Activated naive CD4-positive, alpha-beta T cell treated with anti-CD3 and anti-CD28 coated beads for 36 hours (primary cell): ENCODE measurements around the gene RNF32. TPM values are rescaled to one million over a fixed set of nuclear protein-coding genes. Genes with fewer than 3 reads are reported as not detected.
"Not testable (repeated sequence)": the region's sequence is repeated elsewhere in the genome, so short reads cannot be mapped to it uniquely, and the experiment has no call there.

Experiments
- CTCF ChIA-PET: fragments of 350-600 bp; sonication (Branson Sonifier 250); formaldehyde crosslinking; loops from one replicate; lab custom pipeline; 2021; ENCODE audit warnings: antibody characterized with exemption; lab: Charles Lee
- DNase-seq: peaks from one replicate; pipeline ENCODE4 v3.0.0-alpha.2; 2020
- H3K27ac Mint-ChIP-seq: one replicate; pipeline ENCODE4 v1.8.0; 2021; ENCODE audit warnings: mild to moderate bottlenecking, mixed read lengths
- H3K27me3 Mint-ChIP-seq: one replicate; pipeline ENCODE4 v1.8.0; 2021; ENCODE audit warnings: low read depth, mixed read lengths
- H3K36me3 Mint-ChIP-seq: one replicate; pipeline ENCODE4 v1.8.0; 2021; ENCODE audit warnings: low read depth, mixed read lengths
- H3K4me1 Mint-ChIP-seq: one replicate; pipeline ENCODE4 v1.8.0; 2021; ENCODE audit warnings: low read depth, mixed read lengths
- H3K4me3 Mint-ChIP-seq: one replicate; pipeline ENCODE4 v1.8.0; 2021; ENCODE audit warnings: mild to moderate bottlenecking, moderate library complexity, mixed read lengths
- H3K9me3 Mint-ChIP-seq: one replicate; pipeline ENCODE4 v1.8.0; 2021; ENCODE audit warnings: mixed read lengths
- intact Hi-C: fragments of 100-400 bp; cut with micrococcal nuclease; formaldehyde crosslinking; loops from one replicate; pipeline ENCODE4 v1.15.1; 2023
- total RNA-seq, 2 experiments: library from RNA; stranded (reverse); gene quantifications; one replicate each; pipeline ENCODE4 v1.2.3, GENCODE V29; 2021

RNF32 gene
- total RNA-seq, 2 experiments from 2014 or later, result 0.31 to 0.64 TPM

DNA sequence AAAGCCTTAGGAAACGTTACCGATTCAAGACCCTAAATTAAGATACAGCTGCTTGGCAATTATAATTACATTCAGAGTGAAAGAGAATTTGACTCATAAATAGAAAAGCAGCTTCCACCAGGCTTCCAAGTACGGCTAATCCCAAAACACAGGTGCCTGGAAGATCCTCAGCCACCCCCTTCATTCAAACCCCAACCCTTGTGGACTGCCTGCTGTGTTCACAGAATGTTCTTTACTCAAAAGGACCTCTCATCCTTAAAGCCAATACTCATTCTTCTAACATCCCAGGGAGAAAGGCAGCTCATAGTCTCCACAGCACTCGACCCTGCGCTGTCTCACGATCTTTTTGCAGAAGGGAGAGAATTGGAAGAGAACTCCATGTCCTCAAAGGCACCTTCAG lies 32.9 kb downstream of the RNF32 start:
- H3K36me3 Mint-ChIP-seq, result peaks cover 13% of the 10 kb centered on the region
- DNase-seq, result no peak
- no peak overlapping the region for H3K4me3 Mint-ChIP-seq
- intact Hi-C loops, result no loop called here
- H3K27me3 Mint-ChIP-seq, result no peaks in the 10 kb centered on the region
- H3K9me3 Mint-ChIP-seq, result no peaks in the 10 kb centered on the region
- no peaks in the 10 kb centered on the region for H3K4me1 Mint-ChIP-seq
- H3K27ac Mint-ChIP-seq, result no peak overlapping the region
- CTCF ChIA-PET, result no interaction called here

DNA sequence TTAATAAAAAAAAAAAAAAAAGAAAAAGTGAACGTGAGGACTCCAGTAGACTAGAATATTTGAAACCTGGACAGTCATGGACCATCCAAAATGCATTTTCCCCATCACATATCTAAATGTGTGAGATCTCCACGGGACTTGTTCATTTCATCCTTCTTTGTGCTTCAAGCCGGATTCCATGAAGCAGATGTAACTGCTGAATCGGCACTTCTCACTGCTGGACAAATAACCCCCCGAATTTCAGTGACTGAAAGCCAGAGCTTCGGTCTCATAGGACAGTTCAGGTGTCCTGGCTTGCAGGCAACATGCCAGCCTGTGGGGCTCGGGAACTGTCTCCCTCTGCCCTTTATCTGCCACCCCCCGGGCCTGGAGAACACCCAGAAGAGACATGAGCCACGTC lies 33.3 kb downstream of the RNF32 start:
- intact Hi-C loops, result no loop called here
- Mint-ChIP-seq H3K27me3 (no peaks in the 10 kb centered on the region), H3K9me3 (no peaks in the 10 kb centered on the region), H3K27ac (no peak overlapping the region), H3K36me3 (peaks cover 13% of the 10 kb centered on the region), H3K4me1 (no peaks in the 10 kb centered on the region), H3K4me3 (no peak overlapping the region)
- CTCF ChIA-PET, result no interaction called here
- DNase-seq, result no peak

- DNase-seq, result no peak
- Mint-ChIP-seq H3K4me1 (no peaks in the 10 kb centered on the region), H3K27ac (no peak overlapping the region), H3K9me3 (no peaks in the 10 kb centered on the region), H3K4me3 (no peak overlapping the region), H3K36me3 (peaks cover 15% of the 10 kb centered on the region), H3K27me3 (no peaks in the 10 kb centered on the region)
- CTCF ChIA-PET, result no interaction called here
- intact Hi-C loops, result no loop called here
Observed at GRCh38 chr7:156675721-156676120, 35.1 kb downstream of the RNF32 start.

GRCh38 chr7:156676263-156676662 lies 35.7 kb downstream of the RNF32 start:
- Mint-ChIP-seq H3K9me3 (no peaks in the 10 kb centered on the region), H3K27me3 (no peaks in the 10 kb centered on the region), H3K36me3 (peaks cover 15% of the 10 kb centered on the region), H3K4me1 (no peaks in the 10 kb centered on the region), H3K27ac (no peak overlapping the region), H3K4me3 (no peak overlapping the region)
- DNase-seq, result no peak
- CTCF ChIA-PET, result no interaction called here
- intact Hi-C loops, result no loop called here

- peaks cover 18% of the 10 kb centered on the region for H3K36me3 Mint-ChIP-seq
- H3K9me3 Mint-ChIP-seq, result no peaks in the 10 kb centered on the region
- H3K4me1 Mint-ChIP-seq, result no peaks in the 10 kb centered on the region
- CTCF ChIA-PET, result interaction anchor here (1.0 kb wide), 1 partner anchor 96 kb away, joined by 3 read pairs; no protein-coding TSS in a partner anchor
- no peaks in the 10 kb centered on the region for H3K27me3 Mint-ChIP-seq
- no peak overlapping the region for H3K4me3 Mint-ChIP-seq
- intact Hi-C loops, result no loop called here
- H3K27ac Mint-ChIP-seq, result no peak overlapping the region
- DNase-seq, result no peak
Observed at GRCh38 chr7:156677374-156678054, 36.9 kb downstream of the RNF32 start.

DNA sequence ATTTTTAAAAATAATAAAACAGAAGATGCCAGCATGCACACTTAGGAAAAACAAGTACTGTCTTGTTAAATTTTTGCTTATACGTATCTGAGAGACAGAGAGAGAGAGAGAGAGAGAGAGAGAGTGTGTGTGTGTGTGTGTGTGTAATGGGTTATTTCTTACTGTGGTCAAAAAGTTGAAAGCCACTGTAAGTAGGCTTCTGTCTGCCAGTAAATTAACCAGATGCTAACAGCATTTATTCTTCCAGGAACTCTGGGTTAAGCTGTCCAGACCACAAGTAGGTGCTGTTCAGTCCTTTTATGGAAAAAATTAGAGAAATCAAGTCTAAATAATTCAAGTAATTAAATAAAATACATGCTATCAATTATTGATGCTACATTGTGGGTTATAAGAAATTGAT lies 39.7 kb downstream of the RNF32 start:
- Mint-ChIP-seq H3K36me3 (peaks cover 20% of the 10 kb centered on the region), H3K27me3 (no peaks in the 10 kb centered on the region), H3K27ac (no peak overlapping the region), H3K9me3 (no peaks in the 10 kb centered on the region), H3K4me3 (no peak overlapping the region), H3K4me1 (no peaks in the 10 kb centered on the region)
- intact Hi-C loops, result no loop called here
- CTCF ChIA-PET, result no interaction called here
- no peak for DNase-seq

- DNase-seq, result no peak
- intact Hi-C loops, result no loop called here
- Mint-ChIP-seq H3K36me3 (peaks cover 13% of the 10 kb centered on the region), H3K4me1 (no peaks in the 10 kb centered on the region), H3K9me3 (no peaks in the 10 kb centered on the region), H3K27me3 (no peaks in the 10 kb centered on the region), H3K27ac (no peak overlapping the region), H3K4me3 (no peak overlapping the region)
- CTCF ChIA-PET, result no interaction called here
Observed at GRCh38 chr7:156682928-156683327, 42.4 kb downstream of the RNF32 start.

DNA sequence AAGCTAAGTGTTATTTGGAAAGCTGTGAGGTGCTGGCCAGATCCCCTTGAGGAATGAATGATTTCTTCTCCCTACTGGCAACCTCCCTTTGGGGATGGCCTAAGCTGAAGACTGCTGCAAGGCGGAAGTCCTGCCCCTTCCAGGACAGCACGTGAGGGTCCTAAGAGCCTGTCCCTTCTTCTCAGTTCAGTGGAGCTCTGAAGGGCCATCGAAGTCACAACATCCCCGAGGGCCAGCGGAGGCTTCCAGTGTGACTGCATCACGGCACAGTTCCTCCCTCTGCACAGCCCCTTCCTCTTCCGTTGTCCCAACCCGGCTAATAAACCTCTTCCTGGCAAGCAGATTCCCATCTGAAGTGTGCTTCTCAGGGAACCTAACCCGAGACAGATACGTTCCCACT lies 43.7 kb downstream of the RNF32 start:
- intact Hi-C loops, result no loop called here
- peaks cover 13% of the 10 kb centered on the region for H3K36me3 Mint-ChIP-seq
- no peak overlapping the region for H3K27ac Mint-ChIP-seq
- no peaks in the 10 kb centered on the region for H3K9me3 Mint-ChIP-seq
- CTCF ChIA-PET, result no interaction called here
- no peak overlapping the region for H3K4me3 Mint-ChIP-seq
- no peak for DNase-seq
- H3K4me1 Mint-ChIP-seq, result no peaks in the 10 kb centered on the region
- H3K27me3 Mint-ChIP-seq, result no peaks in the 10 kb centered on the region

- Mint-ChIP-seq H3K27ac (no peak overlapping the region), H3K27me3 (no peaks in the 10 kb centered on the region), H3K4me3 (no peak overlapping the region), H3K36me3 (peaks cover 10% of the 10 kb centered on the region), H3K9me3 (no peaks in the 10 kb centered on the region), H3K4me1 (no peaks in the 10 kb centered on the region)
- intact Hi-C loops, result no loop called here
- CTCF ChIA-PET, result no interaction called here
- no peak for DNase-seq
Observed at GRCh38 chr7:156684661-156685060, 44.1 kb downstream of the RNF32 start.

GRCh38 chr7:156691764-156692163 lies 51.2 kb downstream of the RNF32 start:
- CTCF ChIA-PET, result no interaction called here
- H3K4me1 Mint-ChIP-seq, result no peaks in the 10 kb centered on the region
- DNase-seq, result no peak
- H3K4me3 Mint-ChIP-seq, result no peak overlapping the region
- H3K27ac Mint-ChIP-seq, result no peak overlapping the region
- peaks cover 19% of the 10 kb centered on the region for H3K36me3 Mint-ChIP-seq
- peaks cover 6% of the 10 kb centered on the region for H3K9me3 Mint-ChIP-seq
- intact Hi-C loops, result no loop called here
- no peaks in the 10 kb centered on the region for H3K27me3 Mint-ChIP-seq

DNA sequence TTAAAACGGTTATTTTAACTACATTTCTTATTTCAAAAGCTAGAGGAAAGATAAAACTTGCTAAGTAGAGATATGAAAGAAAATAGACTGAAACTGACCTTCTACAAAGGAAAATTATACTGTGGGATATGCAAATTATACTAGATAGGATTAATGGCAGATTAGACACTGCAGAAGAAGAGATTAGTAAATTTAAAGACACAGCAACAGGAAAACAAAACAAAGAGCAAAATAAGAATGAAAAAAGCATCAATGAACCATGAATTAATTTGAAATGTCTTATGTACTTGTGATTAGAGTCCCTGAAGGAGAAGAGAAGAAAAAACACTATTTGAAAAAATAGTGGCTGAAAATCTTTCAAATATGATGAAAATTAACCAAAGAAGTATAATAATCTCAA lies 52.3 kb downstream of the RNF32 start:
- Mint-ChIP-seq H3K36me3 (peaks cover 29% of the 10 kb centered on the region), H3K27me3 (no peaks in the 10 kb centered on the region), H3K27ac (no peak overlapping the region), H3K4me3 (no peak overlapping the region), H3K4me1 (no peaks in the 10 kb centered on the region), H3K9me3 (peaks cover 11% of the 10 kb centered on the region)
- CTCF ChIA-PET, result no interaction called here
- intact Hi-C loops, result no loop called here
- no peak for DNase-seq

- Mint-ChIP-seq H3K27ac (no peak overlapping the region), H3K27me3 (no peaks in the 10 kb centered on the region), H3K4me1 (no peaks in the 10 kb centered on the region), H3K4me3 (no peak overlapping the region), H3K36me3 (peaks cover 35% of the 10 kb centered on the region), H3K9me3 (peaks cover 14% of the 10 kb centered on the region)
- DNase-seq, result no peak
- CTCF ChIA-PET, result no interaction called here
- intact Hi-C loops, result no loop called here
Observed at GRCh38 chr7:156693627-156694026, 53.1 kb downstream of the RNF32 start.

DNA sequence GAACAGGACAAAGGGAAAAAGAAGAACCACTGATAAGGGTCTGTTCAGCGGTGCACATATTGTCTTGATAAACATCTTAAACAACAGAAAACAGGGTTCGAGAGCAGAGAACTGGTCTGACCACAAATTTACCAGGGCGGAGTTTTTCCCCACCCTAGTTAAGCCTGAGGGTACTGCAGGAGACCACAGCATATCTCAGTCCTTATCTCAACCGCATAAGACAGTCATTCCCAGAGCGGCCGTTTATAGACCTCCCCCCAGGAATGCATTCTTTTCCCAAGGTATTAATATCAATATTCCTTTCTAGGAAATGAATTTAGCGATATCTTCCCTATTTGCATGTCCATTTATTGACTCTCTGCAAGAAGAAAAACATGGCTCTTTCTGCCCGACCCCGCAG lies 56.7 kb downstream of the RNF32 start:
- H3K4me1 Mint-ChIP-seq, H3K4me3 Mint-ChIP-seq, H3K27ac Mint-ChIP-seq, DNase-seq, intact Hi-C loops, H3K27me3 Mint-ChIP-seq: not testable (repeated sequence)
- Mint-ChIP-seq H3K9me3 (peaks cover 18% of the 10 kb centered on the region), H3K36me3 (peaks cover 53% of the 10 kb centered on the region)
- CTCF ChIA-PET, result interaction anchor here (0.7 kb wide), 1 partner anchor 11 kb away, joined by 3 read pairs; no protein-coding TSS in a partner anchor
